ENCODE data around the gene TREML4.
"Not testable (repeated sequence)": the region's sequence is repeated elsewhere in the genome, so short reads cannot be mapped to it uniquely, and the experiment has no call there.

The TREML4 gene

GRCh38 chr6:41208439-41209106, 19.6 kb upstream of the TREML4 start:
- DNase-seq (ENCODE audit: low spot score): no peak

- DNase-seq (ENCODE audit: low spot score): no peak
Observed at GRCh38 chr6:41209547-41210320, 18.4 kb upstream of the TREML4 start.

GRCh38 chr6:41214559-41215238, 13.4 kb upstream of the TREML4 start:
- no peak for DNase-seq (ENCODE audit: low spot score)

- DNase-seq (ENCODE audit: low spot score): no peak
Observed at GRCh38 chr6:41215777-41216176, 12.4 kb upstream of the TREML4 start.

GRCh38 chr6:41216616-41217015, 11.5 kb upstream of the TREML4 start:
- DNase-seq (ENCODE audit: low spot score): no peak

GRCh38 chr6:41222045-41222444, 6.1 kb upstream of the TREML4 start:
- DNase-seq (ENCODE audit: low spot score): no peak

GRCh38 chr6:41222513-41222912, 5.6 kb upstream of the TREML4 start:
- no peak for DNase-seq (ENCODE audit: low spot score)

GRCh38 chr6:41224800-41225199, 3.3 kb upstream of the TREML4 start:
- DNase-seq (ENCODE audit: low spot score): no peak

- no peak for DNase-seq (ENCODE audit: low spot score)
Observed at GRCh38 chr6:41226752-41227151, 1.4 kb upstream of the TREML4 start.

GRCh38 chr6:41228616-41229015, 467 bp downstream of the TREML4 start:
- DNase-seq (ENCODE audit: low spot score): no peak

- DNase-seq (ENCODE audit: low spot score): no peak
Observed at GRCh38 chr6:41229721-41230120, 1.6 kb downstream of the TREML4 start.

- no peak for DNase-seq (ENCODE audit: low spot score)
Observed at GRCh38 chr6:41231246-41231645, 3.1 kb downstream of the TREML4 start.

- DNase-seq (ENCODE audit: low spot score): no peak
Observed at GRCh38 chr6:41232667-41233066, 4.5 kb downstream of the TREML4 start.

GRCh38 chr6:41236276-41236675, 8.1 kb downstream of the TREML4 start:
- no peak for DNase-seq (ENCODE audit: low spot score)

GRCh38 chr6:41237128-41237527, 9.0 kb downstream of the TREML4 start:
- no peak for DNase-seq (ENCODE audit: low spot score)

- no peak for DNase-seq (ENCODE audit: low spot score)
Observed at GRCh38 chr6:41239467-41240159, 11.5 kb downstream of the TREML4 start.

- not testable (repeated sequence) for DNase-seq (ENCODE audit: low spot score)
Observed at GRCh38 chr6:41246529-41246928, 18.4 kb downstream of the TREML4 start.

GRCh38 chr6:41247288-41247865, 19.2 kb downstream of the TREML4 start:
- DNase-seq (ENCODE audit: low spot score): no peak

GRCh38 chr6:41247882-41248705, 19.9 kb downstream of the TREML4 start:
- DNase-seq (ENCODE audit: low spot score): no peak

GRCh38 chr6:41252401-41253169, 24.4 kb downstream of the TREML4 start:
- no peak for DNase-seq (ENCODE audit: low spot score)
